Prostate gland (tissue), 2 donors: Measurements from ENCODE around the gene MECR. TPM values are rescaled to one million over a fixed set of nuclear protein-coding genes. Genes with fewer than 3 reads are reported as not detected.

Experiments used
- DNase-seq: peaks from one replicate; pipeline ENCODE4 v3.0.0-alpha.2; 2019; ENCODE audit warnings: low spot score
- H3K27ac ChIP-seq, 2 donors: fragments of 200-600 bp; sonication (generic); 2 replicates each; pipeline ENCODE4 v1.5.1; 2017 to 2019
- H3K27me3 ChIP-seq: fragments of 200-600 bp; sonication (generic); replicated peaks from 2 replicates; pipeline ENCODE4 v1.5.1; 2019; ENCODE audit not compliant: insufficient read depth
- H3K36me3 ChIP-seq, 2 donors: fragments of 200-600 bp; sonication (generic); 1 replicate in 1 of 2; 2 replicates in 1 of 2; pipeline versions ENCODE4 v1.5.1 to v1.8.1; 2017 to 2019
- H3K4me1 ChIP-seq: fragments of 200-600 bp; sonication (generic); replicated peaks from 2 replicates; pipeline ENCODE4 v1.5.1; 2019
- H3K4me3 ChIP-seq, 2 donors: fragments of 200-600 bp; sonication (generic); 2 replicates each; pipeline ENCODE4 v1.5.1; 2017 to 2019
- H3K9me3 ChIP-seq: fragments of 200-600 bp; sonication (generic); 2 replicates; pipeline ENCODE4 v1.5.1; 2017
- POLR2A ChIP-seq: fragments of 450-650 bp; IDR thresholded peaks from one replicate; pipeline ENCODE4 v1.6.1; 2016; ENCODE audit warnings: antibody characterized with exemption, mild to moderate bottlenecking
- POLR2AphosphoS5 ChIP-seq: sonication (generic); formaldehyde crosslinking; IDR thresholded peaks from one replicate; pipeline ENCODE4 v1.6.1; 2017; ENCODE audit warnings: antibody characterized with exemption
- WGBS: methylation state at CpG from one replicate; pipeline ENCODE4 v1.1.5; 2018; 5-methylcytosine and 5-hydroxymethylcytosine counted together
- intact Hi-C: fragments of 100-400 bp; cut with DNase I; formaldehyde crosslinking; loops from one replicate; pipeline ENCODE4 v1.14.2; 2022
- small RNA-seq, 2 donors: library from RNA; depleted of rRNA; stranded (forward); fragments of <200 nt; gene quantifications; one replicate each; pipeline ENCODE3, GENCODE V24; 2016
- total RNA-seq, 2 donors: library from RNA; depleted of rRNA; stranded (reverse); fragments of >200 nt; gene quantifications; one replicate each; pipeline ENCODE4 v1.1.0, GENCODE V29; 2016
- TF ChIP-seq, protein P1 (sequence below), 4 experiments: fragments of 200-600 bp in 2 of 4; fragments of 450-650 bp in 2 of 4; sonication (generic) in 2 of 4; IDR thresholded peaks; 1 replicate in 3 of 4; 2 replicates in 1 of 4; pipeline ENCODE4 v1.5.1; 2016 to 2019; ENCODE audit warnings: antibody characterized with exemption in 4 of 4, mild to moderate bottlenecking in 2 of 4, moderate library complexity in 2 of 4

MECR gene
- total RNA-seq, 2 donors from 2014 or later = 17.7 to 49.3 TPM

DNA sequence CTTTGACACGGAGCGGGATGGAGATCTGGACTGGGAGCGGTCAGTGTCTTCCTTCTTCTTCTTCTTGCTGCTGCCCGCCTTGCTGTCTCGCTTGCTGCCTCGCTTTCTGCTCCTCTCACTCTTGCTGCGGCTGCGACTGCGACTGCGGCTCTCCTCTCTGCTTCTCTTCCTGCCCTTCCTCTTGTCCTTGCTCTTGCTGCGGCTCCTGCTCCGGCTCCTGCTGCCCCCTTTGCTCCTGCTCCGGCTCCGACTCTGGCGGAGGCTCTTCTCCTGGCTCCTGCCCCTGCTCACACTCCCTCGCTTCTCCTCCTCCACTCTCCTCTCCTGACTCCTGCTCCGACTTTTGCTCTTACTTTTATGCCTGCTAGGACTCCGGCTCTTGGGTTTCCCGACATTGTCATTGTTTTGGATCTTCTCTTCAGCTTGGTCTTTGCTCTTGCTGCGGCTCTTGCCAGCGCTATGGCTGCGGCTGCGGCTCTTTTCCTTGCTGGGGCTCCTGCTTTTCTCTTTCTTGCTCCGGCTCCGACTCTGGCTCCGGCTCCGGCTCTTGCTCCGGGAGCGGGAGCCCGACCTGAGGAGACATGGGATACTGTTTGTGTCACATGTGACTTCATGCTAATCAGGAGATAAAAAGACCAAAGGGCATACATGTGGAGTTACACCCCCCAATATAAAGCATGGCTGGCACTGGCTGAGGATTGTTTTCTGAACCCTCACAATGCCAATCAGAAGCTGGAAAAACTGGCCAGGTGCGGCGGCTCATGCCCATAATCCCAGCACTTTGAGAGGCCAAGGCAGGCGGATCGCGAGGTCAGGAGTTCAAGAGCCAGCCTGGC is 81.9 kb downstream of the MECR start:
- H3K36me3 ChIP-seq = peaks cover 20 to 24% of the 10 kb centered on the region in 2 donors
- H3K9me3 ChIP-seq = no peaks in the 10 kb centered on the region
- no peak for DNase-seq
- intact Hi-C loops = no loop called here
- no peak overlapping the region for H3K27ac ChIP-seq
- TF ChIP-seq POLR2A (no peak), POLR2AphosphoS5 (no peak)
- TF ChIP-seq, protein P1, sequence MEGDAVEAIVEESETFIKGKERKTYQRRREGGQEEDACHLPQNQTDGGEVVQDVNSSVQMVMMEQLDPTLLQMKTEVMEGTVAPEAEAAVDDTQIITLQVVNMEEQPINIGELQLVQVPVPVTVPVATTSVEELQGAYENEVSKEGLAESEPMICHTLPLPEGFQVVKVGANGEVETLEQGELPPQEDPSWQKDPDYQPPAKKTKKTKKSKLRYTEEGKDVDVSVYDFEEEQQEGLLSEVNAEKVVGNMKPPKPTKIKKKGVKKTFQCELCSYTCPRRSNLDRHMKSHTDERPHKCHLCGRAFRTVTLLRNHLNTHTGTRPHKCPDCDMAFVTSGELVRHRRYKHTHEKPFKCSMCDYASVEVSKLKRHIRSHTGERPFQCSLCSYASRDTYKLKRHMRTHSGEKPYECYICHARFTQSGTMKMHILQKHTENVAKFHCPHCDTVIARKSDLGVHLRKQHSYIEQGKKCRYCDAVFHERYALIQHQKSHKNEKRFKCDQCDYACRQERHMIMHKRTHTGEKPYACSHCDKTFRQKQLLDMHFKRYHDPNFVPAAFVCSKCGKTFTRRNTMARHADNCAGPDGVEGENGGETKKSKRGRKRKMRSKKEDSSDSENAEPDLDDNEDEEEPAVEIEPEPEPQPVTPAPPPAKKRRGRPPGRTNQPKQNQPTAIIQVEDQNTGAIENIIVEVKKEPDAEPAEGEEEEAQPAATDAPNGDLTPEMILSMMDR (IDR thresholded peaks at IDR 0.05) = no peak
- H3K27me3 ChIP-seq = no peaks in the 10 kb centered on the region
- H3K4me1 ChIP-seq = no peaks in the 10 kb centered on the region
- H3K4me3 ChIP-seq = no peak overlapping the region
- WGBS = 94% methylated on average over 35 of the region's 35 CpGs

DNA sequence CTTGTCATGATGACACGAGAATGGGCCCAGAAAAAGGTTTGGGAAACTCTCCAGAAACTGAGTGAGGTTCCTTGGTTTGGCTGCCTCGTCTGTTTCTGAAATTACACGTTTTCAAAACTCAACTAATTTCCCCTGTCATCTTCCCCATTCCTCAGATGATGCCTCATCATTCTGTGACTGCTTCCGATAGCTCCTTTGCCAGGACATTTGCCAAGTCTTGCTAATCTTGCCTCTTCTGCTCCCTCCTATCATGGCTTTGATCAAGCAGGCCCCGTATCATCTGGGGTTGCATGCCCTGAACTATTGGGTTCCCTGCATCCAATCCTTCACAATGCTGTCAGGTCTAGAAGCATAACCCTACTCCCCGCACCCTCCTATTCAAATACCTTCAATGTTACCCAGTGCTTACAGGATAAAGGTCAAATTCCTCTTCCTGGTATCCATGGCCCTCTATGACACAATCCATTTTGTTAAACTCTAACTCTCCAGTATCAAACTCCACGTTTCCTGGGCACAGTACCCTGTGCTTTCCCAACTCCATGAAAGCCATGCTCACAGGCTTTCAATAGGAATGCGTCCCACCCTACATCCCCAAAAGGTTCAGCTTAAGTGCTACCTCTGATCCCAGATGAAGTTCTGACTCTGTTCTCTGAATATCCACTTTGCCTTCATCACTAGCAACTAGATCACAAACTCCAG is 84.8 kb downstream of the MECR start:
- H3K36me3 ChIP-seq = peaks cover 14 to 18% of the 10 kb centered on the region in 2 donors
- intact Hi-C loops = no loop called here
- H3K4me3 ChIP-seq = no peak overlapping the region
- H3K9me3 ChIP-seq = no peaks in the 10 kb centered on the region
- no peak overlapping the region for H3K27ac ChIP-seq
- no peak for DNase-seq
- H3K4me1 ChIP-seq = no peaks in the 10 kb centered on the region
- H3K27me3 ChIP-seq = no peaks in the 10 kb centered on the region
- TF ChIP-seq POLR2A = no peak
- WGBS = 73% methylated on average over 8 of the region's 8 CpGs

DNA sequence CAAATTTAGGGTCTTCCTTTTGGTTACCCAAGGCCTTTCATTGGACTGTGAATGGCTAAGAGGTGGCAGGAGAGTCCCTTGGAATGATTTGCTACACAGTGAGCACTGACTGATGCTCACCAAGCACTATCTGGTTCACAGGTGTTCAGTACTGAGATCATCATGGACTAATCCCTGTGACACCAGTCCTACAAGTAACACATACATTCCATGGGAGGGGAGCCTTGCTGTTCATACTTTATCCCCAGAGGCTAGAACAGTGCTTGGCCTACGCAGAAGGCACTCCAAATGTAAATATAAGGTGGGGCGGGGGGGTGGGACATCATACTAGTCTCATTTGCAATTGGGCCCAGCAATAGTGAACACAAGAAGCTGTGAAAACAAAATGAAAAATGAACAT is 86.6 kb downstream of the MECR start:
- no peak overlapping the region for H3K4me3 ChIP-seq
- intact Hi-C loops = no loop called here
- no peaks in the 10 kb centered on the region for H3K27me3 ChIP-seq
- no peaks in the 10 kb centered on the region for H3K9me3 ChIP-seq
- H3K4me1 ChIP-seq = no peaks in the 10 kb centered on the region
- no peak for DNase-seq
- TF ChIP-seq POLR2A (no peak), POLR2AphosphoS5 (no peak)
- TF ChIP-seq, protein P1 (IDR thresholded peaks at IDR 0.05) = no peak
- 87% methylated on average over 2 of the region's 2 CpGs for WGBS
- H3K27ac ChIP-seq = no peak overlapping the region
- H3K36me3 ChIP-seq = peaks cover 11 to 14% of the 10 kb centered on the region in 2 donors

DNA sequence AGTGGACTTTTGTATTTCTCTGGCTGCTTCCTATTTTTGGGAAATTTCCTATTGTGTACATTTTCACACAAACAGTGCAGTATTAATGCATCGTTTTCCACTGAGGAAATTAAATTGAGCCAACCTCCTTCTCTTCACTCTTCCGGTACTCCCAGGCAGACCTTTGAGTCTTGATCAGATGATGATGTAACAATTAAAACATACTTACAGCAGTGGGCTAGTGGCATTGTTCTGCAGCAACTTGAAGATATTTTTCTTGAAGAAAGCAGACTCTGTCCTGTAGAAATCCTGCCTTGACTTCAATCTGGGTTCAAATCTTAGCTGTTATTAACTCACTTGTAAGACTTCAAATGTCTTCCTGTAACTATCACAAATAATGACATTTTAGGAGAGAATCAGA is 88.0 kb downstream of the MECR start:
- H3K36me3 ChIP-seq = peaks cover 0 to under 1% of the 10 kb centered on the region in 2 donors
- 88% methylated on average over 2 of the region's 2 CpGs for WGBS
- H3K9me3 ChIP-seq = no peaks in the 10 kb centered on the region
- no peak overlapping the region for H3K27ac ChIP-seq
- no peak overlapping the region for H3K4me3 ChIP-seq
- no peaks in the 10 kb centered on the region for H3K4me1 ChIP-seq
- intact Hi-C loops = no loop called here
- TF ChIP-seq, protein P1 (IDR thresholded peaks at IDR 0.05) = no peak
- TF ChIP-seq POLR2A (no peak), POLR2AphosphoS5 (no peak)
- DNase-seq = no peak
- H3K27me3 ChIP-seq = no peaks in the 10 kb centered on the region

Small RNA genes within 50 kb of the gene (small RNA-seq; reads per million reads assigned to genes)
- gene RF02271 = 0 reads per million in 2 donors

Other genes with a start within 250 kb of the MECR start
- gene TMEM200B, start 107.0 kb downstream of the MECR start, total RNA-seq = 10 to 100 TPM; 13.0 to 58.0 TPM
- gene SRSF4, start 49.0 kb downstream of the MECR start, total RNA-seq = 10 to 100 TPM; 55.2 to 65.7 TPM
- gene PTPRU, start 5.6 kb upstream of the MECR start, total RNA-seq = 10 to 100 TPM; 49.9 to 60.5 TPM